ENCODE measurements around the gene FAM83F. TPM values are rescaled to one million over a fixed set of nuclear protein-coding genes. Genes with fewer than 3 reads are reported as not detected.
"Not testable (repeated sequence)": the region's sequence is repeated elsewhere in the genome, so short reads cannot be mapped to it uniquely, and the experiment has no call there.

FAM83F gene
- total RNA-seq, 1 donor from 2014 or later, result 4.9 TPM

- DNase-seq (no peak), ATAC-seq (ENCODE audit: poor library complexity) (peak; percentile 20)
- intact Hi-C loops (cut with DNase I), result no loop called here
Observed at GRCh38 chr22:40007853-40008710, 13.3 kb downstream of the FAM83F start.

- intact Hi-C loops (cut with DNase I), result no loop called here
- ATAC-seq (ENCODE audit: poor library complexity), result no peak
- no peak for DNase-seq
Observed at GRCh38 chr22:40008726-40009291, 14.1 kb downstream of the FAM83F start.

GRCh38 chr22:40009292-40009774 lies 14.6 kb downstream of the FAM83F start:
- intact Hi-C loops (cut with DNase I), result no loop called here
- ATAC-seq (ENCODE audit: poor library complexity) (peak; percentile 34), DNase-seq (no peak)

- intact Hi-C loops (cut with DNase I), result no loop called here
- DNase-seq, result no peak
Observed at GRCh38 chr22:40009951-40010671, 15.4 kb downstream of the FAM83F start.

GRCh38 chr22:40010746-40011145 lies 16.0 kb downstream of the FAM83F start:
- ATAC-seq (ENCODE audit: poor library complexity) (no peak), DNase-seq (no peak)
- intact Hi-C loops (cut with DNase I), result no loop called here

More at GRCh38 chr22:40009951-40010671, 15.4 kb downstream of the FAM83F start:
- ATAC-seq (ENCODE audit: poor library complexity), result no peak

- DNase-seq (no peak), ATAC-seq (ENCODE audit: poor library complexity) (no peak)
- intact Hi-C loops (cut with DNase I), result no loop called here
Observed at GRCh38 chr22:40014667-40015248, 20.0 kb downstream of the FAM83F start.

GRCh38 chr22:40015358-40015976 lies 20.7 kb downstream of the FAM83F start:
- no peak for ATAC-seq (ENCODE audit: poor library complexity)
- intact Hi-C loops (cut with DNase I), result no loop called here

GRCh38 chr22:40018051-40018450 lies 23.3 kb downstream of the FAM83F start:
- ATAC-seq (ENCODE audit: poor library complexity) (no peak), DNase-seq (no peak)
- intact Hi-C loops (cut with DNase I), result no loop called here

More at GRCh38 chr22:40015358-40015976, 20.7 kb downstream of the FAM83F start:
- no peak for DNase-seq

GRCh38 chr22:40019100-40019499 lies 24.3 kb downstream of the FAM83F start:
- no peak for ATAC-seq (ENCODE audit: poor library complexity)
- intact Hi-C loops (cut with DNase I), result no loop called here
- no peak for DNase-seq

- DNase-seq, result no peak
- intact Hi-C loops (cut with DNase I), result loop anchor here (5.0 kb wide), 2 partner anchors 89 to 484 kb away; no protein-coding TSS in a partner anchor
Observed at GRCh38 chr22:40020956-40021355, 26.2 kb downstream of the FAM83F start.

GRCh38 chr22:40021401-40022000 lies 26.7 kb downstream of the FAM83F start:
- ATAC-seq (ENCODE audit: poor library complexity) (no peak), DNase-seq (no peak)
- intact Hi-C loops (cut with DNase I), result loop anchor here (5.0 kb wide), 2 partner anchors 89 to 484 kb away; no protein-coding TSS in a partner anchor

More at GRCh38 chr22:40020956-40021355, 26.2 kb downstream of the FAM83F start:
- no peak for ATAC-seq (ENCODE audit: poor library complexity)

GRCh38 chr22:40022536-40023240 lies 27.9 kb downstream of the FAM83F start:
- intact Hi-C loops (cut with DNase I), result loop anchor here (5.0 kb wide), 2 partner anchors 90 to 485 kb away; no protein-coding TSS in a partner anchor
- DNase-seq (no peak), ATAC-seq (ENCODE audit: poor library complexity) (no peak)

- ATAC-seq (ENCODE audit: poor library complexity) (no peak), DNase-seq (no peak)
- intact Hi-C loops (cut with DNase I), result loop anchor here (5.0 kb wide), 2 partner anchors 91 to 486 kb away; no protein-coding TSS in a partner anchor
Observed at GRCh38 chr22:40023341-40023841, 28.6 kb downstream of the FAM83F start.

- intact Hi-C loops (cut with DNase I), result loop anchor here (5.0 kb wide), 2 partner anchors 92 to 487 kb away; no protein-coding TSS in a partner anchor
- ATAC-seq (ENCODE audit: poor library complexity), result peak; percentile 94
- DNase-seq, result peak; percentile 79
Observed at GRCh38 chr22:40024201-40025061, 29.7 kb downstream of the FAM83F start.

- ATAC-seq (ENCODE audit: poor library complexity); DNase-seq; intact Hi-C loops (cut with DNase I): not testable (repeated sequence)
Observed at GRCh38 chr22:40025062-40025379, 30.3 kb downstream of the FAM83F start.

GRCh38 chr22:40025856-40026255 lies 31.1 kb downstream of the FAM83F start:
- no peak for DNase-seq
- intact Hi-C loops (cut with DNase I), result no loop called here
- ATAC-seq (ENCODE audit: poor library complexity), result no peak

Measured in Right ventricle myocardium superior (tissue), 1 donor.